ENCODE results near the gene THAP11.

- no peak for TF ChIP-seq CTCF (conservative IDR thresholded peaks at IDR 0.05; ENCODE audit: low read length)
- no peak for TF ChIP-seq EZH2phosphoT487 (IDR thresholded peaks at IDR 0.05; ENCODE audit: borderline replicate concordance)
Observed at GRCh38 chr16:67845291-67846062, 3.4 kb downstream of the THAP11 start.

Data from Loucy (cell line).